HepG2 (cell line): ENCODE measurements around the gene PPP2R5C. TPM values are rescaled to one million over a fixed set of nuclear protein-coding genes. Genes with fewer than 3 reads are reported as not detected.

Source experiments
- CSRNP1 ChIP-seq: sonication (generic); formaldehyde crosslinking; IDR thresholded peaks from 2 replicates; pipeline ENCODE4 v1.8.1; 2023; ENCODE audit warnings: mild to moderate bottlenecking, missing genetic modification reagents
- DMAP1 ChIP-seq: IDR thresholded peaks from 2 replicates; pipeline ENCODE4 v1.6.1; 2016
- ESRRA ChIP-seq: sonication (generic); formaldehyde crosslinking; IDR thresholded peaks from 2 replicates; pipeline ENCODE4 v1.5.1; 2020; ENCODE audit warnings: mild to moderate bottlenecking, low read depth, missing genetic modification reagents
- GFI1 ChIP-seq: sonication (generic); formaldehyde crosslinking; IDR thresholded peaks from 2 replicates; pipeline ENCODE4 v1.5.0; 2020; ENCODE audit warnings: missing genetic modification reagents, mild to moderate bottlenecking, borderline replicate concordance
- HDAC2 ChIP-seq: sonication (generic); formaldehyde crosslinking; IDR thresholded peaks from 2 replicates; pipeline ENCODE4 v1.4.0; 2020; ENCODE audit warnings: missing genetic modification reagents
- HHEX ChIP-seq: IDR thresholded peaks from 2 replicates; pipeline ENCODE4 v1.6.1; 2016; ENCODE audit warnings: control low read depth
- KDM4B ChIP-seq: sonication (generic); formaldehyde crosslinking; IDR thresholded peaks from 2 replicates; pipeline ENCODE4 v1.4.0; 2020; ENCODE audit warnings: missing genetic modification reagents
- KLF6 ChIP-seq: IDR thresholded peaks from 2 replicates; pipeline ENCODE4 v1.8.0; 2016; ENCODE audit warnings: missing biosample characterization, missing genetic modification reagents
- MYC ChIP-seq: sonication (generic); formaldehyde crosslinking; IDR thresholded peaks from 2 replicates; pipeline ENCODE4 v1.9.0; 2021; ENCODE audit warnings: missing genetic modification reagents, borderline replicate concordance
- MZF1 ChIP-seq: sonication (generic); formaldehyde crosslinking; IDR thresholded peaks from 2 replicates; pipeline ENCODE4 v1.8.1; 2023; ENCODE audit warnings: mild to moderate bottlenecking, missing genetic modification reagents, borderline replicate concordance
- PRDM4 ChIP-seq: sonication (generic); formaldehyde crosslinking; IDR thresholded peaks from 2 replicates; pipeline ENCODE4 v1.9.0; 2021; ENCODE audit warnings: missing genetic modification reagents, borderline replicate concordance
- RBM22 ChIP-seq: fragments of 200-400 bp; formaldehyde crosslinking; optimal IDR thresholded peaks from 2 replicates; pipeline ENCODE3; 2017; ENCODE audit warnings: mild to moderate bottlenecking, low read length, moderate library complexity
- SIX1 ChIP-seq: sonication (generic); formaldehyde crosslinking; IDR thresholded peaks from 2 replicates; pipeline ENCODE4 v1.4.0; 2020; ENCODE audit warnings: missing genetic modification reagents, borderline replicate concordance
- SKI ChIP-seq: fragments of 450-650 bp; IDR thresholded peaks from one replicate; pipeline ENCODE4 v1.6.1; 2018; ENCODE audit warnings: mild to moderate bottlenecking; ENCODE audit not compliant: partially characterized antibody
- SYNCRIP ChIP-seq: fragments of 200-400 bp; formaldehyde crosslinking; IDR thresholded peaks from 2 replicates; pipeline ENCODE4 v1.6.1; 2018; ENCODE audit warnings: mild to moderate bottlenecking, low read depth, low read length; ENCODE audit not compliant: insufficient read depth
- TARDBP ChIP-seq: sonication (generic); formaldehyde crosslinking; IDR thresholded peaks from 2 replicates; pipeline ENCODE4 v1.8.0; 2022; ENCODE audit warnings: mild to moderate bottlenecking, missing genetic modification reagents
- TEAD3 ChIP-seq: optimal IDR thresholded peaks from 2 replicates; pipeline ENCODE3; 2016; ENCODE audit warnings: borderline replicate concordance
- ZFP62 ChIP-seq: sonication (generic); formaldehyde crosslinking; IDR thresholded peaks from 2 replicates; pipeline ENCODE4 v1.4.0; 2020; ENCODE audit warnings: missing genetic modification reagents
- ZMAT5 ChIP-seq: sonication (generic); formaldehyde crosslinking; IDR thresholded peaks from 2 replicates; pipeline ENCODE4 v1.5.0; 2020; ENCODE audit warnings: mild to moderate bottlenecking, low read depth, missing genetic modification reagents, borderline replicate concordance
- ZNF224 ChIP-seq: sonication (generic); formaldehyde crosslinking; IDR thresholded peaks from 2 replicates; pipeline ENCODE4 v1.5.0; 2020; ENCODE audit warnings: mild to moderate bottlenecking, missing genetic modification reagents
- ZNF326 ChIP-seq: sonication (generic); formaldehyde crosslinking; IDR thresholded peaks from 2 replicates; pipeline ENCODE4 v1.4.0; 2020; ENCODE audit warnings: missing genetic modification reagents, borderline replicate concordance
- ZNF430 ChIP-seq: sonication (generic); formaldehyde crosslinking; IDR thresholded peaks from 2 replicates; pipeline ENCODE4 v1.9.0; 2021; ENCODE audit warnings: mild to moderate bottlenecking, missing genetic modification reagents
- ZNF468 ChIP-seq: sonication (generic); formaldehyde crosslinking; IDR thresholded peaks from 2 replicates; pipeline ENCODE4 v1.8.0; 2022; ENCODE audit warnings: mild to moderate bottlenecking, moderate library complexity, missing genetic modification reagents
- ZNF562 ChIP-seq: sonication (generic); formaldehyde crosslinking; IDR thresholded peaks from 2 replicates; pipeline ENCODE4 v1.8.0; 2022; ENCODE audit warnings: missing genetic modification reagents, borderline replicate concordance
- ZNF709 ChIP-seq: sonication (generic); formaldehyde crosslinking; IDR thresholded peaks from 2 replicates; pipeline ENCODE4 v1.5.0; 2020; ENCODE audit warnings: mild to moderate bottlenecking, missing genetic modification reagents
- ZNF780A ChIP-seq: sonication (generic); formaldehyde crosslinking; IDR thresholded peaks from 2 replicates; pipeline ENCODE4 v1.8.0; 2022; ENCODE audit warnings: mild to moderate bottlenecking, missing genetic modification reagents, moderate library complexity
- ZSCAN30 ChIP-seq: sonication (generic); formaldehyde crosslinking; IDR thresholded peaks from 2 replicates; pipeline ENCODE4 v1.5.0; 2020; ENCODE audit warnings: mild to moderate bottlenecking, missing genetic modification reagents
- ZZZ3 ChIP-seq: sonication (generic); formaldehyde crosslinking; IDR thresholded peaks from 2 replicates; pipeline ENCODE4 v1.4.0; 2020; ENCODE audit warnings: missing genetic modification reagents, mild to moderate bottlenecking, borderline replicate concordance
- polyA plus RNA-seq, 8 experiments: library from polyadenylated mRNA; depleted of rRNA in 3 of 8; stranded (reverse) in 7 of 8; unstranded in 1 of 8; fragments of >200 nt; fragmentation: Illumina TruSeq in 4 of 8; extraction: Trizol in 4 of 8; gene quantifications; 2 replicates each; pipeline versions ENCODE4 v1.2.1 to v1.2.3, GENCODE V29; 2011 to 2016; ENCODE audit warnings: low read depth in 4 of 8, missing spikeins in 1 of 8, mixed read lengths in 1 of 8; ENCODE audit not compliant: insufficient read depth in 1 of 8
- total RNA-seq, 5 experiments: library from RNA; depleted of rRNA; stranded (reverse); fragments of >200 nt; fragmentation: Illumina TruSeq; extraction: Trizol; gene quantifications; 2 replicates each; pipeline ENCODE4 v1.2.3, GENCODE V29; 2016; ENCODE audit warnings: low read depth in 1 of 5

Gene PPP2R5C
- total and polyA plus RNA-seq, 2 of the 13 experiments (the other 11 are each of a cell fraction or from before 2014, with no cell fraction given), result 74.3 to 78.5 TPM

GRCh38 chr14:101961011-101961721, 199.7 kb downstream of the PPP2R5C start (continued):
- TF ChIP-seq TEAD3, result peak; percentile 88
- no peak for TF ChIP-seq SKI
- TF ChIP-seq ZZZ3 (CRISPR knock-in tag), result no peak
- TF ChIP-seq CSRNP1 (CRISPR knock-in tag), result no peak
- TF ChIP-seq ZMAT5, result no peak
- TF ChIP-seq ZFP62, result no peak
- no peak for TF ChIP-seq HHEX (CRISPR knock-in tag)
- no peak for TF ChIP-seq MZF1 (CRISPR knock-in tag)
- TF ChIP-seq ZNF430, result no peak
- no peak for TF ChIP-seq ZNF468
- no peak for TF ChIP-seq ZSCAN30 (CRISPR knock-in tag)
- TF ChIP-seq KLF6 (CRISPR knock-in tag), result 0 out of 2 replicates have a peak, but pooled peaks have one; percentile 36
- TF ChIP-seq ZNF562 (CRISPR knock-in tag), result no peak
- peak; percentile 87 for TF ChIP-seq MYC (CRISPR knock-in tag)
- no peak for TF ChIP-seq SYNCRIP
- no peak for TF ChIP-seq GFI1 (CRISPR knock-in tag)
- no peak for TF ChIP-seq RBM22
- TF ChIP-seq ZNF224 (CRISPR knock-in tag), result no peak
- TF ChIP-seq PRDM4 (CRISPR knock-in tag), result no peak
- TF ChIP-seq ESRRA (CRISPR knock-in tag), result 0 out of 2 replicates have a peak, but pooled peaks have one; percentile 63
- TF ChIP-seq ZNF709 (CRISPR knock-in tag), result no peak
- TF ChIP-seq ZNF780A, result no peak
- no peak for TF ChIP-seq TARDBP (CRISPR knock-in tag)
- TF ChIP-seq HDAC2 (CRISPR knock-in tag), result peak; percentile 55; the same call in 1 of the 2 replicates
- TF ChIP-seq SIX1 (CRISPR knock-in tag), result no peak
- TF ChIP-seq ZNF326 (CRISPR knock-in tag), result no peak
- no peak for TF ChIP-seq DMAP1
- TF ChIP-seq KDM4B (CRISPR knock-in tag), result no peak
